ENCODE measurements around the gene MAGI2. TPM values are rescaled to one million over a fixed set of nuclear protein-coding genes. Genes with fewer than 3 reads are reported as not detected.

Gene MAGI2
- polyA plus RNA-seq, 2 donors = 0.67 to 0.79 TPM

GRCh38 chr7:78649236-78649635, 804.2 kb downstream of the MAGI2 start:
- no peaks in the 10 kb centered on the region for H3K4me1 ChIP-seq (ENCODE audit: control insufficient read depth in 2 of 2, insufficient read depth in 2 of 2, low read length in 1 of 2)
- WGBS, 2 donors = 73 to 88% methylated on average over 2 of the region's 2 CpGs

GRCh38 chr7:78642751-78643150, 810.7 kb downstream of the MAGI2 start:
- no peaks in the 10 kb centered on the region for H3K36me3 ChIP-seq (ENCODE audit: control insufficient read depth in 2 of 2, insufficient read depth in 2 of 2, low read length in 1 of 2)
- no peaks in the 10 kb centered on the region for H3K9me3 ChIP-seq (ENCODE audit: control insufficient read depth in 2 of 2, insufficient read depth in 1 of 2, low read depth in 1 of 2, low read length in 1 of 2)
- no peak overlapping the region for H3K4me3 ChIP-seq (ENCODE audit: low read depth in 1 of 2, low read length in 2 of 2)
- H3K4me1 ChIP-seq (ENCODE audit: control insufficient read depth in 2 of 2, insufficient read depth in 2 of 2, low read length in 1 of 2) = no peaks in the 10 kb centered on the region
- H3K27me3 ChIP-seq (ENCODE audit: control insufficient read depth in 1 of 2, insufficient read depth in 2 of 2, low read length in 2 of 2) = no peaks in the 10 kb centered on the region
- no peak overlapping the region for H3K27ac ChIP-seq (ENCODE audit: low read depth in 2 of 2, low read length in 1 of 2)

More at GRCh38 chr7:78649236-78649635, 804.2 kb downstream of the MAGI2 start:
- Histone ChIP-seq H3K36me3 (ENCODE audit: control insufficient read depth in 2 of 2, insufficient read depth in 2 of 2, low read length in 1 of 2) (no peaks in the 10 kb centered on the region), H3K27ac (ENCODE audit: low read depth in 2 of 2, low read length in 1 of 2) (no peak overlapping the region), H3K9me3 (ENCODE audit: control insufficient read depth in 2 of 2, insufficient read depth in 1 of 2, low read depth in 1 of 2, low read length in 1 of 2) (no peaks in the 10 kb centered on the region), H3K27me3 (ENCODE audit: control insufficient read depth in 1 of 2, insufficient read depth in 2 of 2, low read length in 2 of 2) (no peaks in the 10 kb centered on the region), H3K4me3 (ENCODE audit: low read depth in 1 of 2, low read length in 2 of 2) (no peak overlapping the region)

GRCh38 chr7:78638364-78638763, 815.1 kb downstream of the MAGI2 start:
- Histone ChIP-seq H3K27me3 (ENCODE audit: control insufficient read depth in 1 of 2, insufficient read depth in 2 of 2, low read length in 2 of 2) (no peaks in the 10 kb centered on the region), H3K36me3 (ENCODE audit: control insufficient read depth in 2 of 2, insufficient read depth in 2 of 2, low read length in 1 of 2) (no peaks in the 10 kb centered on the region), H3K9me3 (ENCODE audit: control insufficient read depth in 2 of 2, insufficient read depth in 1 of 2, low read depth in 1 of 2, low read length in 1 of 2) (no peaks in the 10 kb centered on the region), H3K27ac (ENCODE audit: low read depth in 2 of 2, low read length in 1 of 2) (no peak overlapping the region), H3K4me1 (ENCODE audit: control insufficient read depth in 2 of 2, insufficient read depth in 2 of 2, low read length in 1 of 2) (no peaks in the 10 kb centered on the region), H3K4me3 (ENCODE audit: low read depth in 1 of 2, low read length in 2 of 2) (no peak overlapping the region)

- no peaks in the 10 kb centered on the region for H3K36me3 ChIP-seq (ENCODE audit: control insufficient read depth in 2 of 2, insufficient read depth in 2 of 2, low read length in 1 of 2)
- WGBS, 2 donors = 95 to 97% methylated on average over 6 of the region's 6 CpGs
- H3K27me3 ChIP-seq (ENCODE audit: control insufficient read depth in 1 of 2, insufficient read depth in 2 of 2, low read length in 2 of 2) = no peaks in the 10 kb centered on the region
- no peaks in the 10 kb centered on the region for H3K4me1 ChIP-seq (ENCODE audit: control insufficient read depth in 2 of 2, insufficient read depth in 2 of 2, low read length in 1 of 2)
- no peaks in the 10 kb centered on the region for H3K9me3 ChIP-seq (ENCODE audit: control insufficient read depth in 2 of 2, insufficient read depth in 1 of 2, low read depth in 1 of 2, low read length in 1 of 2)
- no peak overlapping the region for H3K27ac ChIP-seq (ENCODE audit: low read depth in 2 of 2, low read length in 1 of 2)
- no peak overlapping the region for H3K4me3 ChIP-seq (ENCODE audit: low read depth in 1 of 2, low read length in 2 of 2)
These were observed 816.7 kb downstream of the MAGI2 start for GRCh38 chr7:78636727-78637126.

GRCh38 chr7:78635026-78635793, 818.3 kb downstream of the MAGI2 start:
- Histone ChIP-seq H3K27ac (ENCODE audit: low read depth in 2 of 2, low read length in 1 of 2) (no peak overlapping the region), H3K9me3 (ENCODE audit: control insufficient read depth in 2 of 2, insufficient read depth in 1 of 2, low read depth in 1 of 2, low read length in 1 of 2) (no peaks in the 10 kb centered on the region), H3K4me3 (ENCODE audit: low read depth in 1 of 2, low read length in 2 of 2) (no peak overlapping the region), H3K27me3 (ENCODE audit: control insufficient read depth in 1 of 2, insufficient read depth in 2 of 2, low read length in 2 of 2) (no peaks in the 10 kb centered on the region), H3K36me3 (ENCODE audit: control insufficient read depth in 2 of 2, insufficient read depth in 2 of 2, low read length in 1 of 2) (no peaks in the 10 kb centered on the region), H3K4me1 (ENCODE audit: control insufficient read depth in 2 of 2, insufficient read depth in 2 of 2, low read length in 1 of 2) (no peaks in the 10 kb centered on the region)
- WGBS, 2 donors = 64 to 71% methylated on average over 4 of the region's 4 CpGs

GRCh38 chr7:78634093-78634492, 819.4 kb downstream of the MAGI2 start:
- Histone ChIP-seq H3K4me1 (ENCODE audit: control insufficient read depth in 2 of 2, insufficient read depth in 2 of 2, low read length in 1 of 2) (no peaks in the 10 kb centered on the region), H3K4me3 (ENCODE audit: low read depth in 1 of 2, low read length in 2 of 2) (no peak overlapping the region), H3K27ac (ENCODE audit: low read depth in 2 of 2, low read length in 1 of 2) (no peak overlapping the region), H3K9me3 (ENCODE audit: control insufficient read depth in 2 of 2, insufficient read depth in 1 of 2, low read depth in 1 of 2, low read length in 1 of 2) (no peaks in the 10 kb centered on the region), H3K27me3 (ENCODE audit: control insufficient read depth in 1 of 2, insufficient read depth in 2 of 2, low read length in 2 of 2) (no peaks in the 10 kb centered on the region), H3K36me3 (ENCODE audit: control insufficient read depth in 2 of 2, insufficient read depth in 2 of 2, low read length in 1 of 2) (no peaks in the 10 kb centered on the region)
- 55 to 80% methylated on average over 1 of the region's 1 CpG for WGBS, 2 donors

- Histone ChIP-seq H3K4me1 (ENCODE audit: control insufficient read depth in 2 of 2, insufficient read depth in 2 of 2, low read length in 1 of 2) (no peaks in the 10 kb centered on the region), H3K36me3 (ENCODE audit: control insufficient read depth in 2 of 2, insufficient read depth in 2 of 2, low read length in 1 of 2) (no peaks in the 10 kb centered on the region), H3K27ac (ENCODE audit: low read depth in 2 of 2, low read length in 1 of 2) (no peak overlapping the region), H3K4me3 (ENCODE audit: low read depth in 1 of 2, low read length in 2 of 2) (no peak overlapping the region), H3K27me3 (ENCODE audit: control insufficient read depth in 1 of 2, insufficient read depth in 2 of 2, low read length in 2 of 2) (no peaks in the 10 kb centered on the region), H3K9me3 (ENCODE audit: control insufficient read depth in 2 of 2, insufficient read depth in 1 of 2, low read depth in 1 of 2, low read length in 1 of 2) (no peaks in the 10 kb centered on the region)
- WGBS, 2 donors = 43 to 50% methylated on average over 2 of the region's 2 CpGs
These were observed 832.5 kb downstream of the MAGI2 start for GRCh38 chr7:78620920-78621319.

GRCh38 chr7:78616539-78616938, 836.9 kb downstream of the MAGI2 start:
- Histone ChIP-seq H3K27me3 (ENCODE audit: control insufficient read depth in 1 of 2, insufficient read depth in 2 of 2, low read length in 2 of 2) (no peaks in the 10 kb centered on the region), H3K4me1 (ENCODE audit: control insufficient read depth in 2 of 2, insufficient read depth in 2 of 2, low read length in 1 of 2) (no peaks in the 10 kb centered on the region), H3K36me3 (ENCODE audit: control insufficient read depth in 2 of 2, insufficient read depth in 2 of 2, low read length in 1 of 2) (no peaks in the 10 kb centered on the region), H3K27ac (ENCODE audit: low read depth in 2 of 2, low read length in 1 of 2) (no peak overlapping the region), H3K4me3 (ENCODE audit: low read depth in 1 of 2, low read length in 2 of 2) (no peak overlapping the region), H3K9me3 (ENCODE audit: control insufficient read depth in 2 of 2, insufficient read depth in 1 of 2, low read depth in 1 of 2, low read length in 1 of 2) (no peaks in the 10 kb centered on the region)

GRCh38 chr7:78609281-78609680, 844.2 kb downstream of the MAGI2 start:
- Histone ChIP-seq H3K4me1 (ENCODE audit: control insufficient read depth in 2 of 2, insufficient read depth in 2 of 2, low read length in 1 of 2) (no peaks in the 10 kb centered on the region), H3K27me3 (ENCODE audit: control insufficient read depth in 1 of 2, insufficient read depth in 2 of 2, low read length in 2 of 2) (no peaks in the 10 kb centered on the region), H3K27ac (ENCODE audit: low read depth in 2 of 2, low read length in 1 of 2) (no peak overlapping the region), H3K36me3 (ENCODE audit: control insufficient read depth in 2 of 2, insufficient read depth in 2 of 2, low read length in 1 of 2) (no peaks in the 10 kb centered on the region), H3K4me3 (ENCODE audit: low read depth in 1 of 2, low read length in 2 of 2) (no peak overlapping the region), H3K9me3 (ENCODE audit: control insufficient read depth in 2 of 2, insufficient read depth in 1 of 2, low read depth in 1 of 2, low read length in 1 of 2) (no peaks in the 10 kb centered on the region)
- 46 to 62% methylated on average over 2 of the region's 2 CpGs for WGBS, 2 donors

GRCh38 chr7:78607099-78607498, 846.4 kb downstream of the MAGI2 start:
- H3K27ac ChIP-seq (ENCODE audit: low read depth in 2 of 2, low read length in 1 of 2) = no peak overlapping the region
- WGBS, 2 donors = 70 to 74% methylated on average over 5 of the region's 5 CpGs

More at GRCh38 chr7:78607099-78607498, 846.4 kb downstream of the MAGI2 start:
- no peak overlapping the region for H3K4me3 ChIP-seq (ENCODE audit: low read depth in 1 of 2, low read length in 2 of 2)
- H3K9me3 ChIP-seq (ENCODE audit: control insufficient read depth in 2 of 2, insufficient read depth in 1 of 2, low read depth in 1 of 2, low read length in 1 of 2) = no peaks in the 10 kb centered on the region
- H3K27me3 ChIP-seq (ENCODE audit: control insufficient read depth in 1 of 2, insufficient read depth in 2 of 2, low read length in 2 of 2) = no peaks in the 10 kb centered on the region
- no peaks in the 10 kb centered on the region for H3K36me3 ChIP-seq (ENCODE audit: control insufficient read depth in 2 of 2, insufficient read depth in 2 of 2, low read length in 1 of 2)
- no peaks in the 10 kb centered on the region for H3K4me1 ChIP-seq (ENCODE audit: control insufficient read depth in 2 of 2, insufficient read depth in 2 of 2, low read length in 1 of 2)
